Fibroblast of lung (primary cell): ENCODE results near the gene PPP1R3F.

Experiments
- CTCF ChIP-seq, 2 donors: IDR thresholded peaks in 1 of 2; conservative IDR thresholded peaks in 1 of 2; 1 replicate in 1 of 2; 2 replicates in 1 of 2; pipeline ENCODE4 v1.5.1; 2011 to 2012; ENCODE audit warnings: low read length in 2 of 2, control low read depth in 1 of 2, inconsistent platforms in 1 of 2, low read depth in 1 of 2, mild to moderate bottlenecking in 1 of 2
- EZH2 ChIP-seq: IDR thresholded peaks from 2 replicates; pipeline ENCODE4 v1.5.1; 2012; ENCODE audit warnings: low read length, control low read depth, mild to moderate bottlenecking; ENCODE audit errors: missing control alignments

- no peak for TF ChIP-seq CTCF (conservative IDR thresholded peaks at IDR 0.05 in 1 of 2, IDR thresholded peaks at IDR 0.05 in 1 of 2; ENCODE audit: low read depth in 1 of 2, low read length in 2 of 2)
- TF ChIP-seq EZH2: no peak
Measured at GRCh38 chrX:49300703-49301102, 31.1 kb downstream of the PPP1R3F start.
